HL-60 (cell line): ENCODE measurements around the gene AXL.

Experiments used
- GABPA ChIP-seq: IDR thresholded peaks from 2 replicates; pipeline ENCODE4 v1.6.1; 2012; ENCODE audit warnings: low read depth
- POLR2AphosphoS5 ChIP-seq: IDR thresholded peaks from 2 replicates; pipeline ENCODE4 v1.6.1; 2012; ENCODE audit warnings: low read depth
- SPI1 ChIP-seq: IDR thresholded peaks from 2 replicates; pipeline ENCODE4 v1.6.1; 2012; ENCODE audit warnings: low read depth, mild to moderate bottlenecking, borderline replicate concordance
- TF ChIP-seq, protein P1 (sequence below): IDR thresholded peaks from one replicate; pipeline ENCODE4 v1.5.1; 2011; ENCODE audit warnings: low read length, control low read depth, inconsistent platforms; ENCODE audit not compliant: insufficient read depth
- TF ChIP-seq, protein P2 (sequence below): IDR thresholded peaks from 2 replicates; pipeline ENCODE4 v1.6.1; 2012; ENCODE audit warnings: low read depth; ENCODE audit not compliant: insufficient replicate concordance

DNA sequence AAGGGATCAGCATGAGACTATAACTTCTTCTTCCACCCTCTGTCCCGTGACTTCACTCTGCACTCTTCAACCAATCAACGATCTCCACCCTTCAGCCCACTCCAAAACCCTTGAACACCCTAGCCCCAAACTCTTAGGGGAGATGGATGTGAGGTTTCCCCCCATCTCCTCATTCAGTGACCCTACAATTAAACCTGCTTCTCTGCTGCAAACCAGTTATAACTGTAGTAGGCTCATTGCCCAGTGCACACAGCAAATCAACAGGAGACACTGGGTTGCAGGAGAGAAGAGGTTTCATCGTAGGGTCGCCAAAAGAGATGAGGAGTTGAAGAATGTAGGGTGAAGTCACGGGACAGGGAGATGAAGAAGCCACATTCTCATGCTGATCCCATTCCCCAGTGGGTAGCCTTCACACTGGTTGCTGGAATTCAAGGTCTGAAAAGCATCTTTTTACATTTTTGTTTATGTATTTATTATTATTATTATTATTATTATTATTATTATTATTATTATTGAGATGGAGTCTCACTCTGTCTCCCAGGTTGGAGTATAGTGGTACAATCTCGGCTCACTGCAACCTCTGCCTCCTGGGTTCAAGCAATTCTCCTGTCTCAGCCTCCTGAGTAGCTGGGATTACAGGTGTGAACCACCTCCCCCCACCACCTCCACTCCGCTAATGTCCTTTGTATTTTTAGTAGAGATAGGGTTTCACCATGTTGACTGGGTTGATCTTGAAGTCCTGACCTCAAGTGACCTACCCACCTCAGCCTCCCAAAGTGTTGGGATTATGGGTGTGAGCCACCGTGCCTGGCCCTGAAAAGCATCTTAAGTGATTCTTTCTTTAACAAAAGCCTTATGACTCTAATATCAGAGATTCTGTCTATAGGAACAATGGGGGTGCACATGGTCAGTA, 31.8 kb upstream of the AXL start:
- TF ChIP-seq POLR2AphosphoS5 (no peak), SPI1 (no peak), GABPA (no peak)
- TF ChIP-seq, protein P1, sequence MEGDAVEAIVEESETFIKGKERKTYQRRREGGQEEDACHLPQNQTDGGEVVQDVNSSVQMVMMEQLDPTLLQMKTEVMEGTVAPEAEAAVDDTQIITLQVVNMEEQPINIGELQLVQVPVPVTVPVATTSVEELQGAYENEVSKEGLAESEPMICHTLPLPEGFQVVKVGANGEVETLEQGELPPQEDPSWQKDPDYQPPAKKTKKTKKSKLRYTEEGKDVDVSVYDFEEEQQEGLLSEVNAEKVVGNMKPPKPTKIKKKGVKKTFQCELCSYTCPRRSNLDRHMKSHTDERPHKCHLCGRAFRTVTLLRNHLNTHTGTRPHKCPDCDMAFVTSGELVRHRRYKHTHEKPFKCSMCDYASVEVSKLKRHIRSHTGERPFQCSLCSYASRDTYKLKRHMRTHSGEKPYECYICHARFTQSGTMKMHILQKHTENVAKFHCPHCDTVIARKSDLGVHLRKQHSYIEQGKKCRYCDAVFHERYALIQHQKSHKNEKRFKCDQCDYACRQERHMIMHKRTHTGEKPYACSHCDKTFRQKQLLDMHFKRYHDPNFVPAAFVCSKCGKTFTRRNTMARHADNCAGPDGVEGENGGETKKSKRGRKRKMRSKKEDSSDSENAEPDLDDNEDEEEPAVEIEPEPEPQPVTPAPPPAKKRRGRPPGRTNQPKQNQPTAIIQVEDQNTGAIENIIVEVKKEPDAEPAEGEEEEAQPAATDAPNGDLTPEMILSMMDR, result no peak
- TF ChIP-seq, protein P2, sequence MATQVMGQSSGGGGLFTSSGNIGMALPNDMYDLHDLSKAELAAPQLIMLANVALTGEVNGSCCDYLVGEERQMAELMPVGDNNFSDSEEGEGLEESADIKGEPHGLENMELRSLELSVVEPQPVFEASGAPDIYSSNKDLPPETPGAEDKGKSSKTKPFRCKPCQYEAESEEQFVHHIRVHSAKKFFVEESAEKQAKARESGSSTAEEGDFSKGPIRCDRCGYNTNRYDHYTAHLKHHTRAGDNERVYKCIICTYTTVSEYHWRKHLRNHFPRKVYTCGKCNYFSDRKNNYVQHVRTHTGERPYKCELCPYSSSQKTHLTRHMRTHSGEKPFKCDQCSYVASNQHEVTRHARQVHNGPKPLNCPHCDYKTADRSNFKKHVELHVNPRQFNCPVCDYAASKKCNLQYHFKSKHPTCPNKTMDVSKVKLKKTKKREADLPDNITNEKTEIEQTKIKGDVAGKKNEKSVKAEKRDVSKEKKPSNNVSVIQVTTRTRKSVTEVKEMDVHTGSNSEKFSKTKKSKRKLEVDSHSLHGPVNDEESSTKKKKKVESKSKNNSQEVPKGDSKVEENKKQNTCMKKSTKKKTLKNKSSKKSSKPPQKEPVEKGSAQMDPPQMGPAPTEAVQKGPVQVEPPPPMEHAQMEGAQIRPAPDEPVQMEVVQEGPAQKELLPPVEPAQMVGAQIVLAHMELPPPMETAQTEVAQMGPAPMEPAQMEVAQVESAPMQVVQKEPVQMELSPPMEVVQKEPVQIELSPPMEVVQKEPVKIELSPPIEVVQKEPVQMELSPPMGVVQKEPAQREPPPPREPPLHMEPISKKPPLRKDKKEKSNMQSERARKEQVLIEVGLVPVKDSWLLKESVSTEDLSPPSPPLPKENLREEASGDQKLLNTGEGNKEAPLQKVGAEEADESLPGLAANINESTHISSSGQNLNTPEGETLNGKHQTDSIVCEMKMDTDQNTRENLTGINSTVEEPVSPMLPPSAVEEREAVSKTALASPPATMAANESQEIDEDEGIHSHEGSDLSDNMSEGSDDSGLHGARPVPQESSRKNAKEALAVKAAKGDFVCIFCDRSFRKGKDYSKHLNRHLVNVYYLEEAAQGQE, result no peak
